GM23338 (cell line): ENCODE data around the gene CNST.
A peak's percentile ranks its signal among the peaks of the same experiment; 100 is the strongest.

Experiments
- CREB1 ChIP-seq: fragments of 250-450 bp; sonication (Bioruptor Pico); IDR thresholded peaks from 2 replicates; pipeline ENCODE4 v1.5.0; 2020; ENCODE audit warnings: low read depth, mild to moderate bottlenecking, moderate library complexity
- CTCF ChIP-seq, 2 experiments: fragments of 200-600 bp in 1 of 2; sonication (generic) in 1 of 2; conservative IDR thresholded peaks; 2 replicates each; pipeline versions ENCODE4 v1.5.1 to v1.6.1; 2016 to 2017; ENCODE audit warnings: antibody characterized with exemption in 2 of 2, low read depth in 2 of 2, mild to moderate bottlenecking in 2 of 2, moderate library complexity in 1 of 2
- EZH2 ChIP-seq: fragments of 200-600 bp; sonication (generic); IDR thresholded peaks from one replicate; pipeline ENCODE4 v1.8.0; 2017; ENCODE audit warnings: antibody characterized with exemption, mild to moderate bottlenecking, low read depth; ENCODE audit not compliant: unreplicated experiment
- POLR2AphosphoS5 ChIP-seq: IDR thresholded peaks from 2 replicates; pipeline ENCODE4 v1.6.1; 2016; ENCODE audit warnings: antibody characterized with exemption, low read depth

DNA sequence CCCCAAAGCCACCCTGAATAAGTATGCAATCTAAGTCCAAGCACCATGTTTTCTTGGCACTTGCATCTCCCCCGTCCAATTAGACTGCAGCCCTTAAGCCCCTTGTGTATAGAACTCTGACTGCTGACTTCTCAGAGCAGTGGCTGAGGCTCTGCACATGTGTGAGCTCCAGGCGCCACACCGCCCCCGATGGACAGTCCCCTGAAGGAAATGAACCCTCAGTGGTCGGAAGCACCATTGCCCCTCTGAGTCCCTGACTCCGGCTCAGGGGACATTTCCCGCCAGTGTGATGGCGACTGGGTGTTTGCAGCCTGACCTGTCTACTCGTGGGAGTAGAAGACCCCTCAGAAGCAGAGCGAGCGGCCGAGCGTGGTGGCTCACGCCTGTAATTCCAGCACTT lies 120.7 kb downstream of the CNST start:
- TF ChIP-seq CREB1 (CRISPR knock-in tag) (no peak), CTCF (conservative IDR thresholded peaks at IDR 0.05; ENCODE audit: low read depth in 2 of 2) (peak; percentile 46 to 60), EZH2 (no peak), POLR2AphosphoS5 (no peak)
